Uterus (tissue), 4 donors: Measurements from ENCODE around the gene CNDP2. TPM values are rescaled to one million over a fixed set of nuclear protein-coding genes. Genes with fewer than 3 reads are reported as not detected.

Experiments used
- DNase-seq, 2 donors: peaks; one replicate each; pipeline ENCODE4 v3.0.0-alpha.2; 2019 to 2020
- H3K27ac ChIP-seq, 2 donors: fragments of 200-600 bp; sonication (generic); 1 replicate in 1 of 2; 2 replicates in 1 of 2; pipeline ENCODE4 v1.5.1; 2016 to 2018
- H3K27me3 ChIP-seq, 2 donors: fragments of 200-600 bp; sonication (generic); one replicate each; pipeline ENCODE4 v1.5.1; 2018 to 2019; ENCODE audit warnings: control low read depth in 1 of 2
- H3K36me3 ChIP-seq, 2 donors: fragments of 200-600 bp; sonication (generic); one replicate each; pipeline ENCODE4 v1.5.1; 2019; ENCODE audit warnings: control low read depth in 1 of 2
- H3K4me1 ChIP-seq, 2 donors: fragments of 200-600 bp; sonication (generic); one replicate each; pipeline ENCODE4 v1.5.1; 2018 to 2019; ENCODE audit warnings: control low read depth in 1 of 2
- H3K4me3 ChIP-seq, 2 donors: fragments of 200-600 bp; sonication (generic); 1 replicate in 1 of 2; 2 replicates in 1 of 2; pipeline ENCODE4 v1.5.1; 2018 to 2019; ENCODE audit warnings: mild to moderate bottlenecking in 1 of 2
- H3K9me3 ChIP-seq, 2 donors: fragments of 200-600 bp; sonication (generic); one replicate each; pipeline ENCODE4 v1.5.1; 2019; ENCODE audit warnings: control low read depth in 1 of 2
- POLR2A ChIP-seq, 2 donors: fragments of 450-650 bp; IDR thresholded peaks; one replicate each; pipeline ENCODE4 v1.6.1; 2016; ENCODE audit warnings: antibody characterized with exemption in 2 of 2, mild to moderate bottlenecking in 1 of 2, moderate library complexity in 1 of 2
- intact Hi-C: fragments of 100-400 bp; cut with DNase I; formaldehyde crosslinking; loops from one replicate; pipeline ENCODE4 v1.15.1; 2023; ENCODE audit warnings: low total_unique reads
- total RNA-seq, 4 donors: library from RNA; depleted of rRNA in 3 of 4; stranded (reverse); fragments of >200 nt in 3 of 4; gene quantifications; one replicate each; pipeline versions ENCODE4 v1.1.0 to v1.2.4, GENCODE V29; 2014 to 2023
- TF ChIP-seq, protein P1 (sequence below), 4 experiments: fragments of 200-600 bp in 2 of 4; fragments of 450-650 bp in 2 of 4; sonication (generic) in 2 of 4; IDR thresholded peaks; one replicate each; pipeline ENCODE4 v1.5.1; 2016 to 2019; ENCODE audit warnings: antibody characterized with exemption in 4 of 4, mild to moderate bottlenecking in 2 of 4, moderate library complexity in 1 of 4
- donor health status: DM: yes; HTN: yes; CAD: no.

The CNDP2 gene
- total RNA-seq, 4 donors from 2014 or later, result 56.2 to 149 (median 110) TPM

DNA sequence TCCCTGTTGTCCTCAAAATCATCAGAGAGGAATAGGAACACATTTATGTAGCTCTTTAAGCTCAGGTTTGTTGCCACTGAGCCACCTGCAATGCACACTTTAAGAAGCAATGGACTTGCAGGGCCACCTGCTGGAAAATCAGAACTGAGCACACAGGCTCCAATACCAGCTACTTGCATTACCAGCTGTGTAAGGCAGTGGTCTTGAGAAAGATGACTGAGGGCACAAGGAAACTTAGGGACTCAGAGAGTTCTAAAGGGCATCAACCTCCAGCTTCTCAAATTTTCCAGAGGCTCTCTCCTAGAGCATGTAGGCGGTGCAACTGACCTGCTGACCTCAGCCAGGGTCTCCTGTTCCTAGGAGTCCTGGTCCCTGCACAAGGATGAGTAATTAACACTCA is 2.5 kb upstream of the CNDP2 start:
- Histone ChIP-seq H3K9me3 (no peaks in the 10 kb centered on the region), H3K36me3 (no peaks in the 10 kb centered on the region), H3K27me3 (no peaks in the 10 kb centered on the region), H3K27ac (no peak overlapping the region), H3K4me1 (no peaks in the 10 kb centered on the region), H3K4me3 (no peak overlapping the region)
- no peak for DNase-seq
- intact Hi-C loops, result no loop called here
- TF ChIP-seq, protein P1, sequence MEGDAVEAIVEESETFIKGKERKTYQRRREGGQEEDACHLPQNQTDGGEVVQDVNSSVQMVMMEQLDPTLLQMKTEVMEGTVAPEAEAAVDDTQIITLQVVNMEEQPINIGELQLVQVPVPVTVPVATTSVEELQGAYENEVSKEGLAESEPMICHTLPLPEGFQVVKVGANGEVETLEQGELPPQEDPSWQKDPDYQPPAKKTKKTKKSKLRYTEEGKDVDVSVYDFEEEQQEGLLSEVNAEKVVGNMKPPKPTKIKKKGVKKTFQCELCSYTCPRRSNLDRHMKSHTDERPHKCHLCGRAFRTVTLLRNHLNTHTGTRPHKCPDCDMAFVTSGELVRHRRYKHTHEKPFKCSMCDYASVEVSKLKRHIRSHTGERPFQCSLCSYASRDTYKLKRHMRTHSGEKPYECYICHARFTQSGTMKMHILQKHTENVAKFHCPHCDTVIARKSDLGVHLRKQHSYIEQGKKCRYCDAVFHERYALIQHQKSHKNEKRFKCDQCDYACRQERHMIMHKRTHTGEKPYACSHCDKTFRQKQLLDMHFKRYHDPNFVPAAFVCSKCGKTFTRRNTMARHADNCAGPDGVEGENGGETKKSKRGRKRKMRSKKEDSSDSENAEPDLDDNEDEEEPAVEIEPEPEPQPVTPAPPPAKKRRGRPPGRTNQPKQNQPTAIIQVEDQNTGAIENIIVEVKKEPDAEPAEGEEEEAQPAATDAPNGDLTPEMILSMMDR (IDR thresholded peaks at IDR 0.05), result peak; percentile 17 to 62 (median 44)
- TF ChIP-seq POLR2A (IDR thresholded peaks at IDR 0.05), result no peak

DNA sequence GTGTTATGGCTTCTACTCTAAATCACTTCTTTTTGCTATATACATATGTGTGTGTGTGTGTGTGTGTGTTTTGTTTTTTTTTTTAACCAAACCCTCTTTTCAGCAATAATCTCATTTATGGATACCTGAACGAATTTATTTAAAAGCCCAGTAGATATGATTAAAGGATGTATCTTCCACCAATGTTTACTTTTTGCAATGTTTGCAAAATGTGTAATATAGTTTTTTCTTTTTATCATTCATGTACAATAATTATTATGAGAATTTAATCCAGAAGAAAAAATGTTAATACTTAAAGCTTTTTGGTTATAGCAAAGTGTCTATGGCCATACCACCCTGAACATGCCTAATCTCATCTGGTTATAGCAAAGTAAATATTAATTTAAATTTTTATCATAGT is 1.6 kb upstream of the CNDP2 start:
- no peaks in the 10 kb centered on the region for H3K27me3 ChIP-seq

DNA sequence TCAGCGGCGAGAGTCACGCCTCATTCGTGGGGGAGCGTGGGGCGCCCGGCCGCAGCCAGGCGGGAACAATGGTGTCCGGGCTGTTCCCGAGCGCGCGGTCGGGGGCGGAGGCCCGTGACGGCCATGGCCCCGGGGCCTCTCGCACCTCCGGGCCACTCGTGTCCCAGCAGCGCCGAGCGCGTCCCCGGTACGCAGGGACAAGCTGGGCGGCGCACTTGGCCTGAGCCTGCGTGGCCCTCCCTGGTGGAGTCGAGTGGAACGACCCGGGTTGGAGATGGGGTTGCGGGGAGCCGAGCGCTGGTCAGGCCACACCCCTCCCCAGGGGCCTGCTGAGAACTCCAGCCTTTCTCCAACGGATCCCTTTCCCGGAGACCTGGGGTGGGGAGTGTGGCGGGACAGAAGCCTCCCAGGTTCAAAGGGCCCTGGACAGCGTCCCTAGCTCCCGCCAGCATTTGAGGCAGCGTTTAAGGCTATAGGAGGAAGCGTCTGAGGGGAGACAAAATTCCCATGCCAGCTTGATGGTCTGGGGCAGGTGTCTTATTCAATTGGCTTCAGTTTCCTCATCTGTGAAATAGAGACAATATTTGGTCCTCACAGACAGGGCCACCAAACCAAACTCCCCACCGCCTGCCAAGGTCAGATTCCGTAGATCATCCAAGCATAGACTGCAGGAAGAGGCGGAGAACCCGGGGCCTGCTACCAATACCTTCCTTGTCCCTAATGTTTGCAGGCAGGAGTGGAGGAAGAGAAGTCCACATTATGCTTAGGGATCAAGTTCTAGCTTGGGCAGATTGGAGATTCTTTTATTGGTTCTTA is 553 bp downstream of the CNDP2 start:
- Histone ChIP-seq H3K4me1 (no peaks in the 10 kb centered on the region), H3K36me3 (no peaks in the 10 kb centered on the region), H3K9me3 (no peaks in the 10 kb centered on the region), H3K4me3 (peak overlapping the region; percentile 60 to 68), H3K27me3 (no peaks in the 10 kb centered on the region), H3K27ac (peak overlapping the region; percentile 77 to 81)
- intact Hi-C loops, result no loop called here
- TF ChIP-seq POLR2A (IDR thresholded peaks at IDR 0.05), result no peak
- TF ChIP-seq, protein P1 (IDR thresholded peaks at IDR 0.05), result peak in 2 of 4 experiments; percentile 16 to 23
- peak; percentile 41 to 57 for DNase-seq

More for the DNA sequence above, 1.6 kb upstream of the CNDP2 start:
- H3K9me3 ChIP-seq, result no peaks in the 10 kb centered on the region
- no peaks in the 10 kb centered on the region for H3K4me1 ChIP-seq
- no peaks in the 10 kb centered on the region for H3K36me3 ChIP-seq
- intact Hi-C loops, result no loop called here
- no peak for TF ChIP-seq POLR2A (IDR thresholded peaks at IDR 0.05)
- TF ChIP-seq, protein P1 (IDR thresholded peaks at IDR 0.05), result no peak
- DNase-seq, result no peak
- no peak overlapping the region for H3K4me3 ChIP-seq
- no peak overlapping the region for H3K27ac ChIP-seq

DNA sequence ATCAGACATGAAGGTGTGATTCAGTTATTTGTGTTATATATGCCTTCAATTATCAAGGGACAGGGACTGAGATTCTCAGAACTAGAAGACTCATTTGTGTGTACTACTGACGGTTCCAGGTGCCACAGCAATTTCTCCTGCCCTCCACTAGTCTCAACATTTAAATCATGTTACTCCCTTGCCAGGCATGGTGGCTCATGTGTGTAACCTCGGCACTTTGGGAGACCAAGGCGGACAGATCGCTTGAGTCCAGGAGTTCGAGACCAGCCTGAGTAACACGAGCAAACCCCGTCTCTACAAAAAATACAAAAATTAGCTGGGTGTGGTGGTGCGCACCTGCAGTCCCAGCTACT is 1.1 kb downstream of the CNDP2 start:
- H3K4me1 ChIP-seq, result no peaks in the 10 kb centered on the region

DNA sequence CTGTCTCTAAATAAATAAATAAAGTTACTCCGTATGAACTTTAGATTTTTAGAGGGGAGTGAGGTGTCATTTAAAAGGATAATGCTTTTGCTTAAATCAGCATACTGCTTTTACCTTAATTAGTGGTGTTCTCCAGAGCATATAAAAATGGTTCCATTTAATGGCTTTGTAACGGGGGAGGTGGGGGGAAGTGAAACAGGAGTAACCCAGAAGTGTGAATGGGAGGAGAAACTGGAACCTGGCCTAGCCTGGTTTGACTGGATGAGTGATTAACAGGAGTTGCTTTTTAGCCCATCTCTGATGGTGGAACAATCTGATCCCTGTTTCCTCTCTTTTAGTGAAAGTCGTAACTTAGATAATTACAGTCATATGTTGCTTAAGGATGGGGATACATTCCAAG is 1.6 kb downstream of the CNDP2 start:
- H3K9me3 ChIP-seq, result no peaks in the 10 kb centered on the region
- no peaks in the 10 kb centered on the region for H3K4me1 ChIP-seq
- no peak overlapping the region for H3K4me3 ChIP-seq
- no peak for DNase-seq
- H3K27me3 ChIP-seq, result no peaks in the 10 kb centered on the region
- H3K36me3 ChIP-seq, result no peaks in the 10 kb centered on the region
- intact Hi-C loops, result no loop called here
- TF ChIP-seq, protein P1 (IDR thresholded peaks at IDR 0.05), result no peak
- no peak for TF ChIP-seq POLR2A (IDR thresholded peaks at IDR 0.05)
- H3K27ac ChIP-seq, result no peak overlapping the region

More for the DNA sequence above, 1.1 kb downstream of the CNDP2 start:
- H3K27me3 ChIP-seq, result no peaks in the 10 kb centered on the region
- no peak overlapping the region for H3K27ac ChIP-seq
- H3K4me3 ChIP-seq, result no peak overlapping the region
- TF ChIP-seq, protein P1 (IDR thresholded peaks at IDR 0.05), result no peak
- TF ChIP-seq POLR2A (IDR thresholded peaks at IDR 0.05), result no peak
- no peak for DNase-seq
- no peaks in the 10 kb centered on the region for H3K9me3 ChIP-seq
- H3K36me3 ChIP-seq, result no peaks in the 10 kb centered on the region
- intact Hi-C loops, result no loop called here
